ENCODE data around the gene MACROH2A1.

Gene MACROH2A1

GRCh38 chr5:135343413-135343812 is 55.6 kb downstream of the MACROH2A1 start:
- in situ Hi-C loops (cut with HindIII; ENCODE audit: low sequenced_read_pairs) = no loop called here
- DNase-seq (ENCODE audit: low read depth) = no peak
- no peak for TF ChIP-seq CTCF (IDR thresholded peaks at IDR 0.05; ENCODE audit: low read depth, low read length, missing control alignments)
- no peak overlapping the region for H3K4me3 ChIP-seq (ENCODE audit: low read depth, low read length)

- no peak overlapping the region for H3K4me3 ChIP-seq (ENCODE audit: low read depth, low read length)
- TF ChIP-seq CTCF (IDR thresholded peaks at IDR 0.05; ENCODE audit: low read depth, low read length, missing control alignments) = no peak
- in situ Hi-C loops (cut with HindIII; ENCODE audit: low sequenced_read_pairs) = no loop called here
- DNase-seq (ENCODE audit: low read depth) = no peak
These were observed 56.5 kb downstream of the MACROH2A1 start for GRCh38 chr5:135342551-135342875.

GRCh38 chr5:135341696-135342550 is 57.1 kb downstream of the MACROH2A1 start:
- in situ Hi-C loops (cut with HindIII; ENCODE audit: low sequenced_read_pairs) = no loop called here
- no peak for TF ChIP-seq CTCF (IDR thresholded peaks at IDR 0.05; ENCODE audit: low read depth, low read length, missing control alignments)
- H3K4me3 ChIP-seq (ENCODE audit: low read depth, low read length) = no peak overlapping the region
- DNase-seq (ENCODE audit: low read depth) = no peak

GRCh38 chr5:135341016-135341666 is 57.9 kb downstream of the MACROH2A1 start:
- in situ Hi-C loops (cut with HindIII; ENCODE audit: low sequenced_read_pairs) = no loop called here

GRCh38 chr5:135340568-135340967 is 58.5 kb downstream of the MACROH2A1 start:
- no peak for TF ChIP-seq CTCF (IDR thresholded peaks at IDR 0.05; ENCODE audit: low read depth, low read length, missing control alignments)
- H3K4me3 ChIP-seq (ENCODE audit: low read depth, low read length) = no peak overlapping the region
- DNase-seq (ENCODE audit: low read depth) = no peak
- in situ Hi-C loops (cut with HindIII; ENCODE audit: low sequenced_read_pairs) = no loop called here

More at GRCh38 chr5:135341016-135341666, 57.9 kb downstream of the MACROH2A1 start:
- no peak overlapping the region for H3K4me3 ChIP-seq (ENCODE audit: low read depth, low read length)
- DNase-seq (ENCODE audit: low read depth) = no peak
- TF ChIP-seq CTCF (IDR thresholded peaks at IDR 0.05; ENCODE audit: low read depth, low read length, missing control alignments) = no peak

GRCh38 chr5:135339623-135340022 is 59.4 kb downstream of the MACROH2A1 start:
- H3K4me3 ChIP-seq (ENCODE audit: low read depth, low read length) = no peak overlapping the region
- no peak for TF ChIP-seq CTCF (IDR thresholded peaks at IDR 0.05; ENCODE audit: low read depth, low read length, missing control alignments)
- in situ Hi-C loops (cut with HindIII; ENCODE audit: low sequenced_read_pairs) = no loop called here
- no peak for DNase-seq (ENCODE audit: low read depth)
